Astrocyte of the spinal cord (primary cell): ENCODE measurements around the gene RIBC2.
"Not testable (repeated sequence)": the region's sequence is repeated elsewhere in the genome, so short reads cannot be mapped to it uniquely, and the experiment has no call there.

ENCODE experiments used
- DNase-seq: peaks from one replicate; pipeline ENCODE4 v3.0.0; 2011; ENCODE audit warnings: low read depth, low spot score
- H3K4me3 ChIP-seq: 2 replicates; pipeline ENCODE4 v1.5.1; 2011; ENCODE audit warnings: low read depth, mild to moderate bottlenecking, low read length, moderate library complexity
- CTCF ChIP-seq: IDR thresholded peaks from 2 replicates; pipeline ENCODE4 v1.5.1; 2012; ENCODE audit warnings: low read depth, mild to moderate bottlenecking, low read length, inconsistent platforms
- in situ Hi-C: cut with HindIII; loops from 2 replicates; pipeline ENCODE4 v1.10.0; 2017; ENCODE audit warnings: low sequenced_read_pairs

RIBC2 gene

GRCh38 chr22:45460288-45461109, 47.0 kb downstream of the RIBC2 start:
- peak; percentile 65 for DNase-seq
- H3K4me3 ChIP-seq, result no peak overlapping the region
- in situ Hi-C loops, result no loop called here
- no peak for TF ChIP-seq CTCF

- no peak for DNase-seq
- no peak for TF ChIP-seq CTCF
- no peak overlapping the region for H3K4me3 ChIP-seq
- in situ Hi-C loops, result no loop called here
Measured at GRCh38 chr22:45462034-45462655, 48.7 kb downstream of the RIBC2 start.

GRCh38 chr22:45463691-45464090, 50.2 kb downstream of the RIBC2 start:
- DNase-seq, H3K4me3 ChIP-seq, in situ Hi-C loops: not testable (repeated sequence)

- H3K4me3 ChIP-seq, result no peak overlapping the region
- no peak for TF ChIP-seq CTCF
- no peak for DNase-seq
- in situ Hi-C loops, result no loop called here
Measured at GRCh38 chr22:45465633-45466032, 52.1 kb downstream of the RIBC2 start.

GRCh38 chr22:45468872-45469271, 55.4 kb downstream of the RIBC2 start:
- no peak for TF ChIP-seq CTCF
- DNase-seq, result peak; percentile 70
- in situ Hi-C loops, result no loop called here
- no peak overlapping the region for H3K4me3 ChIP-seq

- DNase-seq, result no peak
- TF ChIP-seq CTCF, result no peak
- no peak overlapping the region for H3K4me3 ChIP-seq
- in situ Hi-C loops, result no loop called here
Measured at GRCh38 chr22:45469281-45470073, 56.0 kb downstream of the RIBC2 start.
